ENCODE results near the gene TXLNA.

The TXLNA gene

GRCh38 chr1:32242341-32242851 lies 62.9 kb downstream of the TXLNA start:
- no peak for DNase-seq (ENCODE audit: low read depth in 3 of 3, low spot score in 1 of 3)

GRCh38 chr1:32246888-32247273 lies 67.4 kb downstream of the TXLNA start, which contains the start of gene FAM167B:
Gene FAM167B (plus strand): TSS chr1:32247222. CDS start chr1:32247422, 200 bp downstream.
- DNase-seq (ENCODE audit: low read depth in 3 of 3, low spot score in 1 of 3) = no peak

- no peak for DNase-seq (ENCODE audit: low read depth in 3 of 3, low spot score in 1 of 3)
Observed at GRCh38 chr1:32247452-32247851, 68.0 kb downstream of the TXLNA start.

Data from stimulated activated CD4-positive, alpha-beta T cell treated with anti-CD3 and anti-CD28 coated beads, TNF-alpha, amount 100 ng/mL, for 1 hour (primary cell).